Measurements from ENCODE around the gene C16orf82.
"Not testable (repeated sequence)": the region's sequence is repeated elsewhere in the genome, so short reads cannot be mapped to it uniquely, and the experiment has no call there.

Gene C16orf82

DNA sequence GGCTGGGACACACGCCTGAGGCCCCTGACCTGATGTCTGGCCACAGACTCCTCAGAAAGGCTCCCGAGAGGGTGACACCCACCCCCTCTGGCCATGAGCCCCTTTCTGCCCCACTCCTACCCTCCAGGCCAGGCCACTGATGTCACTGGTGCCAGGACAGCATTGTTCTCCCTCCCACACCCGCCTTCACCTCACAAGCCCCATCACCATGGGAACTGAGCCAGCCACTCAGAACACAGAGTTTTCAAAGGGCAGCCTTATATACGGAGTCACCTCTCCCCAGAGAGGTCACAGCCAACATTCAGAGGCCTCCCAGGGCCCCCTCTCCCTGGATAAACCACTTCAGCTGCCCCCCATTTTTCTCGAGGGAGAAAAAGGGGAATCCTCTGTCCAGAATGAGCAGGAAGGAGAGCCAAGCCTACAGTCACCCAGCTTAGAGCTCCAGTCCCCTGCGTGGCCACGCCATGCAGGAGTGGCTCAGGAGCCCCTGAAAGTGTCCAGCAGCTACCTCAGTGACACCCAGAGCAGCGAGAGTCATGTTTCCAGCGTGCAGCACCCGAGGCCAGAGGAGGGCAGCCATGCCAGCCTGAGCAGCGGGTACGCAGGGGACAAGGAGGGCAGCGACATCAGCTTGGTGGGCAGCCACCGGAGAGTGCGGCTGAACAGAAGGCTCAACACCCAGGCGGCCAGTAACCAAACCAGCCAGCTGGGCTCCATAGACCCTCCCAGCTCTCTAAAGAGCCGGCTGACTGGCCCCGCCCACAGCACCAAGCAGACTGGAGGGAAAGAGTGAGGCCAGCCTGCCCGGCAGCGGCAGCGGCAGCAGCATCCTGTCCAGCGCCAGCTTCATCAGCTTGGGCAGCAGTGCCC lies at the start of gene C16orf82:
Gene C16orf82, plus strand, starts transcription at position 260 of the 870 bp plus-strand sequence.
- DNase-seq (ENCODE audit: low read depth) = no peak

DNA sequence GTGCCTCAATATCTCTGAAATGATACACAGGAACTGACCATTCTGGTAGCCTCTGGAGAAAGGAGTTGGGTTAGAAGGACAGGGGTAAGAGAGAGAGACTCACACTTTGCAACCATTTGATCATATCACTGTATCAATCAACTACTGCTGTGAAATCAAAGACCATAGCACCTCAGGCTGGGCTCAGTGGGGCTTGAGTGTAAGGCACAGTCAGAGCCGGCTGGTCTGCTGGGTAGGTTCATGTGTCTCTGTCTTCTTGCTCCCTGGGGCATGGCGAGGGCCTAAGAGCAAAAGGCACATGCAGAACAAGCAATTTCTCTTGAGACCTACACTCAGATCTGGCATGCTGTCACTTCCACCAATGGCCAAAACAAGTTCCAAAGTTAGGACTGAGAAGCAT lies 46.7 kb upstream of the C16orf82 start:
- no peak for DNase-seq (ENCODE audit: low read depth)

DNA sequence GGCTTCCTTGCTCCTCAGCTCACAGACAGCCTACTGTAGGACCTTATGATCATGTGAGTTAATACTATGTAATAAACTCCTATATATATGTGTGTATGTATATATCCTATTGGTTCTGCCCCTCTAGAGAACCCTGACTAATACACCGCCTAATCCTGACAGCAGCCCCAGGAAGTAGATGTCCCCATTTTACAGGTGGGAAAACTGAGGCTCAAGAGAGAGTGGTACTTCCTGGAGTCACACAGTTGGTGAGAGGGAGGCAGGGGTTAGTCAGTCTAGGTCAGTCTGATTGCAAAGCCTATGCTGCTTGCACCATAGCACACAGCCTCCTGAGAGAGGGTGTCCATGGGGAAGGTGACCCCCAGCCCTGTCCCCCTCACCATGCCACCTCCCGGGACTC lies 42.7 kb upstream of the C16orf82 start:
- no peak for DNase-seq (ENCODE audit: low read depth)

DNA sequence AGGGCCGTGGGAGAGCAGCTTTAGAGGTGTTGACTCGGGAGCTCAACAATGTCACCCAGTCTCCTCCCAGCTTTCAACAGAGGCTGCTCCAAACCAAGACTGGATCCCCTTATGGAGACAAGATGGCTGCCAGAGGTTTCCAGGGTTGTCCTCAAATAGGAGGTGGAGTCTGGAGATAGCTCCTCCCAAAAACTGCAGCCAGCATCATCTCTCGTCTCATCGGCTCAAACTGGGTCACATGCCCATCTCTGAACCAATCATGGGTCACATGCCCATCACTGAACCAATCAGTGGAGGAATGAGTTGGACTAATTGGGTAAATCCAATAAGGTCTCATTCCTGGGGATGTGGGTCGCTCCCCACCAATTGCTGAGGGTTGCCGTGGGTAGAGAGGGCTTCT lies 41.1 kb upstream of the C16orf82 start:
- DNase-seq (ENCODE audit: low read depth) = no peak

DNA sequence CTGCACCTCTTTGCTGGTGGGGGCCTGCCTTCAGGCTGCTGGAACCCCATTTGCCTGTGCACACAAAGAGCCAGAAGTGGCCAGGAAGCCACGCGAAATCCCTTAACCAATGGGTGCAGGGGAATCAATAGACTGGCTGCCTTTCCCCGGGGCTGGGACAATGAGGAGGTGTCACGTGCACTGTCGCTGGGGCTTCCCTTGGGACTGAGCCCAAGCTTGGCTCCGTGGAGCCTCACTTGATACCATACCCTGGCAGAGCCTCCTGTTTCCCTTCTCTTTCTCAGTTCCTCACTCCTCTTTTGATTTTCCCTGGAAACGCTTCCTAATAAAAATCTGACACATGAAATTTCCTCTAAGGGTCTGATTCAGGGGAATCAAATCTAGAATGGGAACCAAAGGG lies 38.8 kb upstream of the C16orf82 start:
- no peak for DNase-seq (ENCODE audit: low read depth)

DNA sequence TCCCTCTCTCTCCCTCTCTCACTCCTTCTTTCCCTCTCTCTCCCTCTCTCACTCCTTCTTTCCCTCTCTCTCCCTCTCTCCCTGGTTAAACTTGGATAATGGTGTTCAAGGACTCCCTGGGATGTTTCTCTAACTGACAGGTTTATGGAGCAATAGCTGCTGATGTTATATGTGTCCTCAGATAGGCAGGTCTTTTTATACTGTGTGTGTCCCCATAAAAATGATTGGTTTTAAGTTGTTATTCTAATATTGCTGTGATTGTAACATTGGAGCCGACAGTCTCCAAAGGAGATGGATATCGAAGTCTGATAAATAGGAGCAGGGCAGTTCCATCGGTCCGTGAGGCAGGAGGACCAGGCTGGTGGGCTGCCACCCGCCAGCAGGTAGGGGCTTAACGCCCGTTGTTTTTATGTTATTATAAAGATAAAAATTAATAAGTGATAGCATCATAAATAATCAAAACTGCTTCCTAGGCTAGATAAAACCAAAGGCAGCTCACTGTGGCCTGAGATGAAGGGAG lies 38.1 kb upstream of the C16orf82 start:
- DNase-seq (ENCODE audit: low read depth) = no peak

DNA sequence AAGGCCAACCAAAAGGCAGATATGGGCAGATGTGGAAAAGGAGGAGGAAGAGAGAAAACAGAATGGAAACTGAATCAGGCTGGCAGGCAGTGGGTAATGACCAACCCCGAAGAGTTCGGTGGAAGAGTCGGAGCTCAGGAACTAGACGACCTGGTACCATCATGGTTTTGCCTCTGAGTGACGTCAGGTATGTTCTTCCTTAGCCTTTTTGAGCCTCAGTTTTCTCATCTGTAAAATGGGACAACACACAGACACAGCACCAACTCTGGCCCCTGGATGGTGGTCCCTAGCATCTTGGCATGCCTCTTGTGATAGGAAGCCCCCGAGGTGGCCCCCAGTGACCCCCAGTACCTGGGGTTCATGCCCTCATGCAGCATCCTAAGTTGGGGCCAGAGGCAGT lies 37.2 kb upstream of the C16orf82 start:
- DNase-seq (ENCODE audit: low read depth) = no peak

DNA sequence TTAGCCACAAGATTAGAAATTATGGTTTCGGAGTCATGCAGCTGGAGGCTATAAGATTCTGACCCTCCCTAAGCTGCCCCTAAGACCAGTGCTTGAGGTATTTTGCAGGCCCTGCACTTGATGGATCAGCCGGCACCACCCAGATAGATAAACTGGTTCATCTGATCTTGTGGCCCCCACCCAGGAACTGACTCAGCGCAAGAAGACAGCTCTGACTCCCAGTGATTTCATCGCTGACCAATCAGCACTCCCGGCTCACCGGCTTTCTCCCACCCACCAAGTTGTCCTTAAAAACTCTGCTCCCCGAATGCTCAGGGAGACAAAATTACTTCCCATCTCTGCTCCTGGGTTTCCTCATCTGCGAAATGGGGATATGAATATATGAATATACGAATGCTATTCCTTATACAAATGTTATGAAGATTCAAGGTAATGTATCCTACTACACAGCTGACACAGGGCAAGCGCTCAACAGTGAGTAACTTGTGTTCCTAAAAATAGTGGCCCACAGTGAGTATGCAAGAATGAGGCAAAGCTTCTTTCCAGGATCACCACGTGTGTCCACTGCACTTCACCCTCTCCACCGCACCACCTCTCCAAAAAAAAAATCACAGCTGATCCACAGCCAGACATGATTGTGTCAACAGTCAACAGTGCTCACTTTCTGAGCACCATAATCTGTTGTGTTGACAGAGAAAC lies 33.3 kb upstream of the C16orf82 start:
- DNase-seq (ENCODE audit: low read depth) = no peak

DNA sequence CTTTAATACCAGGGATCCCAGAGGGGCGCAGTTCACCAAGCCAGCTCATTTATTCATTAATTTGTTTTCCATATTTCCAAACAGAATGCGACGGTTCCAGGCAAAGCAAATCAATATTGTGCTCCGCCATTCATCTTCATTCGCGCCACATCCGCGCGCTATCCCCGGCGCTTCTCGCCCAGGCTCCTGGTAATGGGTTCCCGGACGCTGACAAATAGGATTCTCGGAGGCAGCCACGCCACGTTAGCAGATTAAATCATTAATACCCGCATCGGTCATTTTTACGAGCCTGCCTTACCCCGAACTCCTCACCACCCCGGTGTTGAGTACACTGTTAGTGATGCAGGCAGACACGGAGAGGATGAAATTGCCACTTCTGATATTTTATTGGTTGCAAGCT lies 26.0 kb upstream of the C16orf82 start:
- no peak for DNase-seq (ENCODE audit: low read depth)

DNA sequence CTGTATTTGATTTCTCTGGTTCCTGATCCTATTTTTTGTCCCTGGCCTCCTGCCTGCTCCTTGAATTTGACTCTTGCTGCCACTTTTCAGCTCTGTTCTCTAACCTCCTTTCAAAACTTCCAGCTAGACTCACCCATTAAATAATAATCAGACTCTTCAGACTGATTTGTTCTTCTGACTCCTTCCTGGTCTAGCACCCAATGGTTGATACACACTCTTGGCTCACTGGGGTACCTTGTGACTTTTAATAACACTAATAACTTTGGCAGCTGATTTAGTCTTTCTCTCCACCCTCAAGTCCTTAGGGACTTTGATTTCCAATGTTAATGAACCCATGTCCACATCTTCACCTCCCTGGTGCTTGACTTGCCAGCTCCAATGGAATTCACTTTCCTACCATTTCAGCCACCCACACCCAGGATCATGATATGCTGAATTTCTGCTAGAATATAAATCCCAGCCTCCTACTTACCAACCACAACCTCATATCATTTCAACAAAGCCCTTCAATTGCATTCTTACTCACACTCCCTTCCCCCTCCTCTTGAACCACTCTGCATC lies 19.7 kb upstream of the C16orf82 start:
- DNase-seq (ENCODE audit: low read depth) = no peak

DNA sequence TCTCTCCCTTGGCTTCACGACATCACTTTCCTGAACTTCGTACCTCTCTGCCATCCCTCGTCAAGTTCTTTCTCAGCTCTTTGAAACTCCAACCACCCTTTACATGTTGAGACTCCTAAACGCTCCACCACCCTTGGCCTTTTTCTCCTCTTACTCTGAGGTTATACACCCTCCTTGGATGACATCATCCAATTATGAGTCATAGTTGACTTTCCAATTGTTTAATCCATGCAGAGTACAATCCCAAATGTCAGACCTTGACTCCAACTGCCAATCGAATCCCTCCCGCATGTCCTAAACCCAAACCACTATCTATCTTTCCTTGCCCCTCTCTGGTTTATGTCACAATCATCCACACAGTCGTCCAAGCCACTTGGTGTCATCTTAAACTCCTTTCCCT lies 18.4 kb upstream of the C16orf82 start:
- DNase-seq (ENCODE audit: low read depth) = no peak

DNA sequence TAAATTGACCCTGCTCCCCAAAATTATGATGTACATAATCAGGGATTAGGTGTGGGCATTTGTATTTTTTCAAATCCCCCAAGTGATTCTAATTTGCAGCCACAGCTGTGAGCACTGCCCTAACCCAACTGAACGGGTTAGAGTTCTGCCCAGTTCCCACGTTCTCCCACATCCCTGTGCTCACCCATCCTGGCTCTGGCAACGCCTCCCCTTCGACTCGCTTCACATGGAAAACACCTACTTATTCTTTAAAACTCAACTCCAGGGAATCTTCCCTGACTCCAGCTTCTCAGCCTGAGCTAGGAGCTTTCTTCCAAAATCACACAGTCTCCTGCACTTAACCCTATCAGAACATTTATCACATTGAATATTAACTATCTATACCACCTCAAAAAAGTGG lies 17.6 kb upstream of the C16orf82 start:
- no peak for DNase-seq (ENCODE audit: low read depth)

DNA sequence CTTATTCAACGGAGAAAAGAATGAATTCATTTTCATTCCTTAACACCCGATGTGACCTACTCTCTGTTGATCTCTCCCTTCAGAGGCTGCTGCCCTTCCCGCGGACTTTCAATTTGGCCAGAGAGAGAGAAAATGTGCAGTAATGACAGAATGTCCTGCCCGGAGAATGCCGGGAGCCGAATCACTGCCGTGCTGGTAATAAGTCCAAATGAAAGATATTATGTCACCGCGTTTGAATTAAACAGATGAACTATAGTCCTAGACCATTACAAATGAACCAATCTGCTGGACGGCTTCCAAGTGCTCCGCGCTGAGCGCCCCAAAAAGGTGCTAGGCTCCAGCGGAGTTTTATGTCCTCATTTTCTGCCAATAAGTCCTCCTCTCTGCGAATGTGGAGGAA lies 14.7 kb upstream of the C16orf82 start:
- no peak for DNase-seq (ENCODE audit: low read depth)

DNA sequence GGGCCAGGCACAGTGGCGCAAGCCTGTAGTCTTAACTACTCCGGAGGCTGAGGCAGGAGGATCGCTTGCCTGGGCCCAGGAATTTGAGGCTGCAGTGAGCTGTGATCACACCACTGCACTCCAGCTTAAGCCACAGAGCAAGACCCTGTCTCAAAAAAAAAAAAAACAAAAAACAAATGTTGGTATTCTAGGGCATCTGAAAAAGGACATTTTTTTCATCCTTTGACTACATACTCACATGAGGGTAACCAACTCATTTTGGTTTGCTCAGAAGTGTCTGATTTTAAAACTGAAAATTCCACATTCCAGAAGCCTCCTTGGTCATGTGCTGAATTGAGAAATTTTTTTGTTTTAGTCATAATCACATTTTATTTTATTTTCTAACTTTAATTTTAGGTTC lies 12.7 kb upstream of the C16orf82 start:
- no peak for DNase-seq (ENCODE audit: low read depth)

DNA sequence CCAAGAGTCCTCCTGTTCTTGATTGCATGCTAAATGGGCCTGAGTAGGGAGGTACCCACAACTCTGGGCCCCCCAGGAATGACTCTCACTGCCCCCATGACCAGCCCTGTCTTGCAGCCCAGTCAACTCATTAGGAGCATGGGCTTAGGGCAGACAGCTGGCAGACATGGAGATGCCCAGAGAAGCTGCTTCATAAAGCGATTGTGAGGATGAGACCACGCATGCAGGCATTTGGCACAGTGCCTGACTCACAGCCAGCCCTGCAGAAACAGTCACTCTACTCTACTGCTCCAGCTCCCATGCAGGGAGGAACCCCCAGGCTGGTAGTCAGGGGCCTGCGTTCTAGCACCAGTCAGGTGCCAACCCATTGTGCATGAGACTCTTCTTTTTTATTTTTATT lies 8.4 kb upstream of the C16orf82 start:
- no peak for DNase-seq (ENCODE audit: low read depth)

DNA sequence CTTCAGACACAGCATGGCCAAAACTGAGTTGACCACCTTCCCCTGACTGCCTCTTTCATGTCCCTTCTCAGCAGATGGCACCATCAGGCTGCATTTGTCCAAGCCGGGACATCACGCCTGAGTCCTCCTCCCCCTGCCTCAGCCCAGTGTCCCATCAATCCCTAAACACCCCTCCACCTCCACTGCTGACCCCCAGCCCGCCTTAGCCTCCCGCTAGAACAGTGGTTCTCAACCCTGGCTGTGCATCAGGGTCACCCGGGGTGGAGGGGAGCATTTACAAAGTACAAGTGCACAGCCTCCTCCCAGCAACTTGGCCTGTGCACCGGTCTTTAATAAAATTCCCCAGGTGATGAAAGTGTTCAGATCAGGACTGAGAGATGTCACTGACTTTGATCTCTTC lies 4.0 kb downstream of the C16orf82 start:
- DNase-seq (ENCODE audit: low read depth) = no peak

DNA sequence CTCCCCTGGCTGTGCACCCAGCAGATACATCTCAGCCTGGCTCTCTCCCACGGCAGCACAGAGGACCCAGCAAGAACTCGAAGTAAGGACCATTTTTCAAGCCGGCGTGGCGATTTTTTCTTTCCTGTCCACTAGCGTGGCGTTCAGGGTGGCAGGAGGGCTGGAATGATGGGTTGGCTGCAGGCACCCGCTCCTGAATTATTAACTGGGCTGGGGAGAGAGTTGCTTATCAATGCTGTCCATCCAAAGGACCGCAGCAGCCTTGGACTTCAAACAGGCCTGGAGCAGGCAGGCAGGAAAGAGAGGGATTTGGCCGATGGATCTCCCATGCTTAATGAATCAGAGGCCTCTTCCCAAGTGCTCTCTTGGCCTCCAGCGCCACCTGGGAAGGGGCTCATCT lies 7.0 kb downstream of the C16orf82 start:
- DNase-seq (ENCODE audit: low read depth) = no peak

DNA sequence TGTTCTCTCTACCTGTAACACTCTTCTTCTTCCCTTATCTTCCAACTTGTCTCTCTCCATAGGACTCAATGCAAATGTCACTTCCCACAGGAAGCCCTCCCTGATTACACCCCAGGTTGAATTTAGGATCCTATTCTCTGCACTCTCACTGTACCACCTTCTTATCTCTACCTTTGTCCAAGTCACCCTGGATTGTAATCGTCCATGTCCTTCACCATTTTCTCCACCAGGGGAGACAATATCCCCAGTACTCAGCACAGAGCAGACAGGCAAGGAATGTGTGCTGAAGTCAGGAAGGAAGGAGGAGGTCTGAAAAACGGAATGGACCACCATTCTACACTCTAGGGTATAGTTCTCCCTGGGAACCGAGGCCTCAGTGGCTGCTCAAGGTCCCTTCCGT lies 14.2 kb downstream of the C16orf82 start:
- no peak for DNase-seq (ENCODE audit: low read depth)

DNA sequence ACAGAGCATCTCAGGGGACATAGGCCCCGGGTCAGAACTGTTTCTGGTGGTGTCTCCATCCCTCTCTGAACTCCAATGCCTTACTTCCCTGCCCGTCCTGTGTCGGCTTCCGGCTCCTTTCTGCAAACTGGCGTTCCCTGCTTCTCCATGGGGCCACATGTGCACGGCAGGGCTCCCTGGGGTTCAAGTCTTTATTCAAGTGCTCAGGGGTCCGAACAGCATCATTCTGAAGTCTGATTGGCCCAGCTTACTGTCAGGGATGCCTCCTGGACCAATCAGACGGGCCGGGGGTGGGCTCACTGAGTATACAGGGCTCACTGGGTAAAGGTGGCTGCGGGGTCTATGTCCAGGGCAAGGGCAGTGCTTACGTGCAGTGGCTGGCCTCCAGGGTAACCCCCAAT lies 17.1 kb downstream of the C16orf82 start:
- DNase-seq (ENCODE audit: low read depth) = no peak

DNA sequence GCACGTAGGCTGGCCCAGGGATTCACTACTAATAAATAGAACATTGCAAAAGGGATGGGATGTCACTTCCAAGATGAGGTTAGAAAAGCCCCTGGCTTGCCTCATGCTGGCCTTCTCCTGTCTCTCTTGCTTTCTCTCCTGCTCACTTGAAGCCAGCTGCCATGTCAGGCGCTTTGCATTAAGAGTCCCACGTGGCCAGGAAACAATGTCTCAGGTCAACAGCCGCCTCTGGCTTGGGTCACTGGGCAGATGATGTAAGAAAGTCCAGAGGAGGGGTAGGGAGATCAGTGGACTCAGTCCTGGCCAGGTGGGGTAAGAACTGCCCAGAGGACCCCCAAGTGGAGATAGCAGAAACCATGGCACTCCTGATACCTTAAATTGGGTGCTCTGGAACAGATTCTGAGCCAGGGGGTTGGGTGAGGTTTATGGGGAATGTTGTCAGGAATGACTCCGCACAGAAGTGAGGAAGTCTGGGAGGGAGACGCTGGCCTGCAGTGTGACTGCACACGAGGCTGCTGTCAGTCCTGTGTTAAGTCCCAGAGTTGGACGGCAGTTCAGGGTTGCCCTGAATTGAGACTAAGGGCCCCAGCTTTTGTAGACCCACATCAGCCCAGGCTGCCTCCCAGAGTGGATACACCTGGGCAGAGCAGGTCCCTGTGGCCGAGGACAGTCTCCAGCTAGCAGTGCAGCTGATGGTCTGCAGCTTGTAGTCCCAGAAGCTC lies 17.7 kb downstream of the C16orf82 start:
- no peak for DNase-seq (ENCODE audit: low read depth)

DNA sequence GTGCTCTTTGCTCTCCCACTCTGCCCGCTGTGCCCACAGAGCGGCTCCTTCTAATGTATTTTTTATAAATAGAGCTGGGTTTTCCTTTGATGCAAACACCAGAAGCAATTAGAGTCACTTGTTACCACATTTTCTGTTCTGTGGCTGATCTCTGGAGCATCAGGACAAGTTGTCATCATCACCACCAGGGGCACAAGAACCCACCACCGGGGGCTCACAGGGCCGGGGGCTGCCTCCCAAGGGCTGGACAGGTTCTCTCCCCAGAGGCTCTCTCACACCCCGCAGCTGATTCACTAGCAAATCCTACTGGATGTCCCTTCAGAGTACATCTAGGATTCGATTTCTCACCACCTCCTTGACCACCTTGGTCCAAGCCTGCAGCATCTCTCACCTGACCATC lies 18.5 kb downstream of the C16orf82 start:
- no peak for DNase-seq (ENCODE audit: low read depth)

DNA sequence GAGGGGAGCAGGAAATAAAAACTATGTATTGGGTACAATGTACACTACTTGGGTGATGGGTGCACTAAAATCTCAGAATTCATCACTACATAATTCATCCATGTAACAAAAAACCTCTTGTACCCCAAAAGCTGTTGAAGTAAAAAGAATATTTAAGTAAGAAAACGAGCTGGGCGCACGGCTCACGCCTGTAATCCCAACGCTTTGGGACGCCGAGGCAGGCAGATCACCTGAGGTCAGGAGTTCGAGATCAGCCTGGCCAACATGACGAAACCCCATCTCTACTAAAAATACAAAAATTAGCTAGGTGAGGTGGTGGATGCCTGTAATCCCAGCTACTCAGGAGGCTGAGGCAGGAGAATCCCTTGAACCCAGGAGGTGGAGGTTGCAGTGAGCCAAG lies 19.3 kb downstream of the C16orf82 start:
- DNase-seq (ENCODE audit: low read depth) = not testable (repeated sequence)
